Neural crest cell (in vitro differentiated cells): ENCODE data around the gene KLK10. TPM values are rescaled to one million over a fixed set of nuclear protein-coding genes. Genes with fewer than 3 reads are reported as not detected.

ENCODE experiments used
- DNase-seq: peaks from one replicate; pipeline ENCODE4 v3.0.0; 2021; ENCODE audit warnings: low read depth, mixed read lengths, low spot score
- H3K27ac Mint-ChIP-seq: one replicate; pipeline ENCODE4 v1.8.0; 2021; ENCODE audit warnings: mild to moderate bottlenecking, mixed read lengths; ENCODE audit not compliant: unreplicated experiment
- H3K27me3 Mint-ChIP-seq: 2 replicates; pipeline ENCODE4 v1.8.0; 2021; ENCODE audit warnings: low read depth, mild to moderate bottlenecking, mixed read lengths
- H3K36me3 Mint-ChIP-seq: 2 replicates; pipeline ENCODE4 v1.8.0; 2021; ENCODE audit warnings: low read depth, mild to moderate bottlenecking, mixed read lengths
- H3K4me1 Mint-ChIP-seq: 2 replicates; pipeline ENCODE4 v1.8.0; 2021; ENCODE audit warnings: mixed read lengths
- H3K4me3 Mint-ChIP-seq: one replicate; pipeline ENCODE4 v1.8.0; 2021; ENCODE audit warnings: mild to moderate bottlenecking, mixed read lengths
- H3K9me3 Mint-ChIP-seq: 2 replicates; pipeline ENCODE4 v1.8.0; 2021; ENCODE audit warnings: mixed read lengths
- CTCF ChIP-seq: fragments of 200-600 bp; sonication (generic); conservative IDR thresholded peaks from 2 replicates; pipeline ENCODE4 v1.5.0; 2021; ENCODE audit warnings: antibody characterized with exemption, mild to moderate bottlenecking
- total RNA-seq: library from RNA; stranded (reverse); gene quantifications from 2 replicates; pipeline ENCODE4 v1.2.1, GENCODE V29; 2021

Gene KLK10
- total RNA-seq, 1 donor from 2014 or later, result not detected

GRCh38 chr19:51006406-51006805, 13.1 kb downstream of the KLK10 start:
- no peak overlapping the region for H3K27ac Mint-ChIP-seq
- H3K36me3 Mint-ChIP-seq, result no peaks in the 10 kb centered on the region
- H3K4me3 Mint-ChIP-seq, result no peak overlapping the region
- no peaks in the 10 kb centered on the region for H3K4me1 Mint-ChIP-seq
- DNase-seq, result no peak
- no peaks in the 10 kb centered on the region for H3K9me3 Mint-ChIP-seq
- TF ChIP-seq CTCF, result no peak
- H3K27me3 Mint-ChIP-seq, result peaks cover 81% of the 10 kb centered on the region

DNA sequence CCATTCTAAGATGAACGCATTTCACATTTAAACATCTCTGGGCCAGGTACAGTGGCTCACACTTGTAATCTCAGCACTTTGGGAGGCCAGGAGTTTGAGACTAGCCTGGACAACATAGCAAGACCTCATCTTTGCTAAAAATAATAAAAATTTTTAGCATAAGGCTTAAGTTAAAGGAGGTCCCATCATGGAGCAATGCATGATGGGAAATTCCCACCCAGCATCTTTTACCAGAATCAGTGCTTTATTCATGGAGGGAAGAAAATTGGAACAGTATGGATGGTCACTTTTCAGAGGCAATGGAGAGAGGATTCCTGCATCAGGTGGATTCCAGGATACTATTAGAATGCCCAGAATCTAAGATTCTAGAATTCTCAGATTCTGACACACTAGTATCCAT, 14.3 kb downstream of the KLK10 start:
- Mint-ChIP-seq H3K9me3 (no peaks in the 10 kb centered on the region), H3K4me3 (no peak overlapping the region), H3K36me3 (no peaks in the 10 kb centered on the region), H3K4me1 (no peaks in the 10 kb centered on the region), H3K27ac (no peak overlapping the region), H3K27me3 (peaks cover 76% of the 10 kb centered on the region)
- no peak for DNase-seq
- no peak for TF ChIP-seq CTCF

GRCh38 chr19:51003316-51003715, 16.2 kb downstream of the KLK10 start:
- H3K36me3 Mint-ChIP-seq, result no peaks in the 10 kb centered on the region
- H3K27ac Mint-ChIP-seq, result no peak overlapping the region
- H3K27me3 Mint-ChIP-seq, result peaks cover 70% of the 10 kb centered on the region
- TF ChIP-seq CTCF, result no peak
- DNase-seq, result no peak
- no peaks in the 10 kb centered on the region for H3K4me1 Mint-ChIP-seq
- H3K4me3 Mint-ChIP-seq, result no peak overlapping the region
- H3K9me3 Mint-ChIP-seq, result no peaks in the 10 kb centered on the region

GRCh38 chr19:51002542-51003311, 16.8 kb downstream of the KLK10 start:
- Mint-ChIP-seq H3K36me3 (no peaks in the 10 kb centered on the region), H3K4me1 (no peaks in the 10 kb centered on the region), H3K9me3 (no peaks in the 10 kb centered on the region), H3K4me3 (no peak overlapping the region), H3K27ac (no peak overlapping the region), H3K27me3 (peaks cover 76% of the 10 kb centered on the region)
- DNase-seq, result no peak
- no peak for TF ChIP-seq CTCF

DNA sequence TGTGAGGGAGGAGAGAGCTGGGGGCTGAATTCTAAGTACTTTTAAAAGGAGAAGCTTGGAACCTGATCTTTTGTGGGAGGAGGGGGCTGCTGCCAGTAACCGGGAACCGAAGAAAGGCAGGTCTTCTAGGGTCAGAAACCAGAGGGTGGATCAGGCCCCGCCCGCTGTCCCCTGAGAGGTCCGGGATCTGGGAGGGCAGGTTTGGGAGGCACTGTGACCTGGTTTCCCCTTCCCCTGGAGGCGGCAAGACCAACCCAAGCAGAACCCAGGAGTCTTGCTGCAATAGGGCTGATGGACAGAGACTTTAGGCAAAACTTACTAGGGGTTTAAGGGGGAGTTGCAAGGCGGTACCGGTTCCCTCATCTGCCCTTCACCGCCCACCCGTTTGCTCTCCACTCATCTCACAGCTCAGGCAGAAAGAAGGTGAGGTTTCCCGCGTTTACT, 17.4 kb downstream of the KLK10 start:
- Mint-ChIP-seq H3K27me3 (peaks cover 76% of the 10 kb centered on the region), H3K4me3 (no peak overlapping the region)

More for the DNA sequence above, 17.4 kb downstream of the KLK10 start:
- Mint-ChIP-seq H3K27ac (no peak overlapping the region), H3K4me1 (no peaks in the 10 kb centered on the region), H3K36me3 (no peaks in the 10 kb centered on the region), H3K9me3 (no peaks in the 10 kb centered on the region)
- TF ChIP-seq CTCF, result no peak
- DNase-seq, result no peak
